ENCODE results near the gene CRTAP. TPM values are rescaled to one million over a fixed set of nuclear protein-coding genes. Genes with fewer than 3 reads are reported as not detected.
"Not testable (repeated sequence)": the region's sequence is repeated elsewhere in the genome, so short reads cannot be mapped to it uniquely, and the experiment has no call there.

The CRTAP gene
- total RNA-seq, 1 donor from 2014 or later, result 36.6 TPM

DNA sequence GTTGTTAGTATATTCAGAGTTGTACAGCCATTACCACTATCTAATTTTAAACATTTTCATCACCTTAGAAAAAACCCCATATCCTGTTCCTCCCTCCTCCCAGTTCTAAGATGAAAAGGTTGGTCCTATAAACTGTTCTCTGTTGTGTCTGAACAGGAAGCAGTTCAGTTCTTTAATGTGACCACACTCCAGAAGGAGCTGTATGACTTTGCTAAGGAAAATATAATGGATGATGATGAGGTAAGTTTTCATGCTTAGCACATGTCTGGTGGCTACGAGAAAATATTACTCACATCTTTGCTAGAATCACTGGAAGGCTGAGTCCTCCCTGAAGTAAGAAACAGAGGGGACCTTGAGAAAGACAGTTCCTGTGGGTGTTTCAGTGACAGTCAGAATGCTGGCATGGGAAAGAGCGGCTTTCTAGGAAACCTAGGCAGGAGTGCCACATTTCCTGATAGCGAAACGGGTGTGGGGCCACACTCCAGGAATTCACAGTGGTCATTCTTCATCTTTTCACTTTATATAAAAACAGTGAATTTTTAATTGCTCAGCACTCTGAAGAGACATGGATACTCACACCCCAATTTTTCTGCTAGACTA lies 20.3 kb downstream of the CRTAP start:
- CTCF ChIA-PET, result interaction anchor here (0.7 to 1.4 kb wide), 2 partner anchors 18 to 239 kb away, joined by 3 to 7 read pairs; no protein-coding TSS in a partner anchor
- Mint-ChIP-seq H3K4me3 (no peak overlapping the region), H3K27me3 (no peaks in the 10 kb centered on the region), H3K36me3 (ENCODE audit: low read depth) (peaks cover 51% of the 10 kb centered on the region), H3K9me3 (no peaks in the 10 kb centered on the region), H3K27ac (no peak overlapping the region), H3K4me1 (peaks cover 8% of the 10 kb centered on the region)
- POLR2A ChIA-PET, result no interaction called here
- no peak for ATAC-seq (ENCODE audit: low read depth)
- TF ChIP-seq CTCF (IDR thresholded peaks at IDR 0.05), result no peak
- intact Hi-C loops (cut with micrococcal nuclease), result no loop called here
- no peak for DNase-seq

GRCh38 chr3:33137691-33138090 lies 23.9 kb downstream of the CRTAP start:
- no peak overlapping the region for H3K27ac Mint-ChIP-seq

DNA sequence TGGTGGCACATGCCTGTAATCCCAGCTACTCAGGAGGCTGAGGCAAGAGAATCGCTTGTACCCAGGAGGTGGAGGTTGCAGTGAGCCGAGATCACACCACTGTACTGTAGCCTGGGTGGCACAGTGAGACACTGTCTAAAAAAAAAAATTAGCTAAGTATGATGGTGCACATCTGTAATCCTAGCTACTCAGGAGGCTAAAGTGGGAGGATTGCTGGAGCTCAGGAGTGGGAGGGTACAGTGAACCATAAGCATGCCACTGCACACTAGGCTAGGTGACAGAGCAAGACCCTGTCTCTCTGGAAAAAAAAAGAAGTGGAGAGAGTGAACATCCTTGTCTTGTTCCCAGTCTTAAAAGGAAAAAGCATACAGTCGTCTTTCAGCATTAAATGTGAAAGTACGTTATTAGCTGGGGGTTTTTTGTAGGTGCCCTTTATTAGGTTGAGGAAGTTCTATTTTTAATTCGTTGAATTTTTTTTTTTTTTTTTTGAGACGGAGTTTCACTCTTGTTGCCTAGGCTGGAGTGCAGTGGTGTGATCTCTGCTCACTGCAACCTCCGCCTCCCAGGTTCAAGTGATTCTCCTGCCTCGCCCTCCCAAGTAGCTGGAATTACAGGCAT lies 25.3 kb downstream of the CRTAP start:
- H3K4me1 Mint-ChIP-seq, result peaks cover 14% of the 10 kb centered on the region
- POLR2A ChIA-PET, DNase-seq, H3K27me3 Mint-ChIP-seq, CTCF ChIA-PET, H3K9me3 Mint-ChIP-seq: not testable (repeated sequence)
- intact Hi-C loops (cut with micrococcal nuclease), result loop anchor here (2.0 kb wide), 1 partner anchor 24 kb away; the partner anchor contains the start of gene CRTAP
- peak overlapping the region; percentile 63 for H3K27ac Mint-ChIP-seq
- H3K36me3 Mint-ChIP-seq (ENCODE audit: low read depth), result peaks cover 54% of the 10 kb centered on the region
- peak overlapping the region; percentile 49 for H3K4me3 Mint-ChIP-seq
- ATAC-seq (ENCODE audit: low read depth), result peak; percentile 52

More at GRCh38 chr3:33137691-33138090, 23.9 kb downstream of the CRTAP start:
- no peak for TF ChIP-seq CTCF (IDR thresholded peaks at IDR 0.05)
- Mint-ChIP-seq H3K4me3 (no peak overlapping the region), H3K36me3 (ENCODE audit: low read depth) (peaks cover 53% of the 10 kb centered on the region), H3K4me1 (peaks cover 14% of the 10 kb centered on the region), H3K27me3 (no peaks in the 10 kb centered on the region), H3K9me3 (no peaks in the 10 kb centered on the region)
- intact Hi-C loops (cut with micrococcal nuclease), result loop anchor here (2.0 kb wide), 1 partner anchor 23 kb away; the partner anchor contains the start of gene CRTAP
- ATAC-seq (ENCODE audit: low read depth), result no peak
- ChIA-PET POLR2A (no interaction called here), CTCF (interaction anchor here (1.6 kb wide), 1 partner anchor 235 kb away, joined by 6 read pairs; no protein-coding TSS in a partner anchor)
- no peak for DNase-seq

- peaks cover 47% of the 10 kb centered on the region for H3K36me3 Mint-ChIP-seq (ENCODE audit: low read depth)
- CTCF ChIA-PET, result no interaction called here
- no peak for ATAC-seq (ENCODE audit: low read depth)
These were observed 26.2 kb downstream of the CRTAP start for GRCh38 chr3:33139996-33140395.

GRCh38 chr3:33141006-33141405 lies 27.2 kb downstream of the CRTAP start:
- Mint-ChIP-seq H3K9me3 (no peaks in the 10 kb centered on the region), H3K27me3 (no peaks in the 10 kb centered on the region), H3K4me3 (no peak overlapping the region), H3K27ac (no peak overlapping the region), H3K36me3 (ENCODE audit: low read depth) (peaks cover 43% of the 10 kb centered on the region), H3K4me1 (peaks cover 14% of the 10 kb centered on the region)
- intact Hi-C loops (cut with micrococcal nuclease), result no loop called here
- ATAC-seq (ENCODE audit: low read depth), result no peak
- DNase-seq, result no peak
- no peak for TF ChIP-seq CTCF (IDR thresholded peaks at IDR 0.05)
- CTCF ChIA-PET, result no interaction called here
- POLR2A ChIA-PET, result no interaction called here

More at GRCh38 chr3:33139996-33140395, 26.2 kb downstream of the CRTAP start:
- TF ChIP-seq CTCF (IDR thresholded peaks at IDR 0.05), result no peak
- no peak overlapping the region for H3K4me3 Mint-ChIP-seq
- no peaks in the 10 kb centered on the region for H3K9me3 Mint-ChIP-seq
- intact Hi-C loops (cut with micrococcal nuclease), result loop anchor here (2.0 kb wide), 1 partner anchor 25 kb away; the partner anchor contains the start of gene CRTAP
- no peaks in the 10 kb centered on the region for H3K27me3 Mint-ChIP-seq
- H3K4me1 Mint-ChIP-seq, result peaks cover 14% of the 10 kb centered on the region
- H3K27ac Mint-ChIP-seq, result no peak overlapping the region
- no peak for DNase-seq
- POLR2A ChIA-PET, result no interaction called here

Data from activated B cell treated with CpG ODN at 0.5 μM for 24 hours (primary cell).